ENCODE results near the gene TANGO2. TPM values are rescaled to one million over a fixed set of nuclear protein-coding genes. Genes with fewer than 3 reads are reported as not detected.

The TANGO2 gene
- total and polyA plus RNA-seq, 10 of the 15 experiments (the other 5 are each of a cell fraction or from before 2014, with no cell fraction given): 4.0 to 24.8 (median 20.9) TPM

DNA sequence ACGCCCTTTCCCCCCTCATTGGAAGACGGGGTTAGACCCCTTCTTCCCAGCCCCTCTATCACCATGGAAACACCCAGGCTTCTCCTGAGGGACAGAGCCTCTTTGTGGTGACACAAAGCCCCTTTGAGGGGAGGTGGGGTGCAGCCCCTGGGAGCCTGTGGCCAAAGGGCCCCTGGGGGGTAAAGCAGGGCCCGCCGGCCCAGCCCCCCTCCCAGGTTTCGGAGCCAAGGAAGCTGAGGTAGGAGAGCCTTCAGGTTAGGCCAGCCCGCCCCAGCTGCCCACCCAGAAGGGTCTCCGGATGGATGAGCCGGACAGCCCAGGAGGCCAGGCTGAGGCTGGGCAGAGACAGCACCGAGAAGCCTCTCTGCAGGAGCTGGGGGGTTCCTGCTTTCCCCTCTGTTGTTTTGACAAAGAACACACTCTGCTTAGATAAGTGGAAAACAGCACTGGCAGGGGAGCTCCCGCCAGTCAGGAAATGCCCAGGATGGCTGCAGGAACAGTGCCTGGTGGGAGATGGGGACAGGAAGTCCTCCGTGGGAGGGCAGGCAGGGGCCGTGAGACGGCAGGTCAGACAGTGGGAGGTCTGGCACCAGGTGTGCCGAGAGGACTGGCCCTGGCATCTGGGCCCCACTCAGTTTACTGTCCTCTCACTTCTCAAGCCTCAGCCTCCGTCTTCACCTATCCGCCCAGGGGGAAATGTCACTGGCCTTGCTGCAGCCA lies 22.5 kb upstream of the TANGO2 start (continued):
- TF ChIP-seq, protein P1, sequence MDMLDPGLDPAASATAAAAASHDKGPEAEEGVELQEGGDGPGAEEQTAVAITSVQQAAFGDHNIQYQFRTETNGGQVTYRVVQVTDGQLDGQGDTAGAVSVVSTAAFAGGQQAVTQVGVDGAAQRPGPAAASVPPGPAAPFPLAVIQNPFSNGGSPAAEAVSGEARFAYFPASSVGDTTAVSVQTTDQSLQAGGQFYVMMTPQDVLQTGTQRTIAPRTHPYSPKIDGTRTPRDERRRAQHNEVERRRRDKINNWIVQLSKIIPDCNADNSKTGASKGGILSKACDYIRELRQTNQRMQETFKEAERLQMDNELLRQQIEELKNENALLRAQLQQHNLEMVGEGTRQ (IDR thresholded peaks at IDR 0.05; ENCODE audit: borderline replicate concordance, low read depth, low read length): no peak
- TF ChIP-seq ZNF274 (IDR thresholded peaks at IDR 0.05; ENCODE audit: insufficient read depth, insufficient read length) (no peak), MYB (IDR thresholded peaks at IDR 0.05; ENCODE audit: borderline replicate concordance, low read depth, low read length) (no peak), TCF3 (IDR thresholded peaks at IDR 0.05; ENCODE audit: borderline replicate concordance, insufficient read depth, low read depth, low read length) (no peak), PML (IDR thresholded peaks at IDR 0.05; ENCODE audit: low read length) (no peak), SRF (IDR thresholded peaks at IDR 0.05; ENCODE audit: low read depth in 2 of 2, low read length in 2 of 2) (no peak), ESRRA (IDR thresholded peaks at IDR 0.05; ENCODE audit: low read length) (no peak), ZNF384 (IDR thresholded peaks at IDR 0.05; ENCODE audit: borderline replicate concordance, low read depth, low read length) (no peak)

DNA sequence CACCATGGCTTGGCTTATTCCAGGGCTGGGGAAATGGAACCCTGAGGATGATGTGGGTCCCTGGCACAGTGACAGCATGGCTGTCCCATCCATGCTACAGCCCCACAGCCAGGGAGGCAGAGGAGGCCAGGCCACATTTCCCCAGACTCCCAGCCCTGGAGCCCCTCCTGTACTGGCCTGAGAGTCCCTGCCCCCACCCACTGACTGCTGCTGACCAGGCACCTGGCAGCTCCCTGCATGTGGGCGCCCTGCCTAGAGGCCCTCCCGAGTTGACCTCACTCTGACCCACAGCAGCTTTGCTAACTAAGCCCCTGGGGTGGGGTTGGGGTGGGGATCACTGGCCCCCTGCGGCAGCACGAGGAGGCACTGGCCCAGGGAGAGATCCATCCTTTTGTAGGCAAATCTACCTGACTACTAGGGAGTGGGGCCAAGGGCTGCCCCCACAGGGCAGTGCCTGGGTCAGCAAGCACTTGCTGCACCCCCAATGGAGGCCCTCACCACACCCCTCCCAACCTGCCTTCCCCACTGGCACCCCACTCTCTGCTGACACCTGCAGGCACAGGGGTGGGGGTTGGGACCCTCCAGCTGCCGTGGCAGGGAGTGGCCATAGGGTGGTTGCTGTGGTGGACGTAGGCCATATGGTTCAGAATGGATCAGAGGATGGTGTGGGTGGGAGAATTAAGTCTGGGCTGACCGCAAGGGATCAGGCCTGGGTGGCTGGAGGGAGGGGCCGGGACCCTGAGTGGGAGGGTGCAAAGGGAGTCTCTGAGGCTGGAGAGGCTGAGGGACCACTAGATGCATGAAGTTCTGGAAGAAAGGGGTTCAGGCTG lies 21.7 kb upstream of the TANGO2 start:
- CTCF ChIA-PET: no interaction called here
- intact Hi-C loops (cut with micrococcal nuclease; ENCODE audit: unreplicated experiment): no loop called here
- no peak overlapping the region for H3K4me3 ChIP-seq
- no peak for TF ChIP-seq SRF (IDR thresholded peaks at IDR 0.05; ENCODE audit: low read depth in 2 of 2, low read length in 2 of 2)
- TF ChIP-seq KLF5 (IDR thresholded peaks at IDR 0.05; ENCODE audit: partially characterized antibody): no peak
- no peak for TF ChIP-seq FOXM1 (IDR thresholded peaks at IDR 0.05; ENCODE audit: low read depth, low read length)
- TF ChIP-seq SMAD1 (IDR thresholded peaks at IDR 0.05; ENCODE audit: low read depth, partially characterized antibody): no peak
- TF ChIP-seq SP1 (IDR thresholded peaks at IDR 0.05; ENCODE audit: low read depth, low read length): no peak
- no peak for TF ChIP-seq SMARCA5 (IDR thresholded peaks at IDR 0.05)
- no peak for TF ChIP-seq ZNF274 (IDR thresholded peaks at IDR 0.05; ENCODE audit: insufficient read depth, insufficient read length)
- no peak for TF ChIP-seq POLR2AphosphoS2 (IDR thresholded peaks at IDR 0.05; ENCODE audit: low read depth, low read length)
- TF ChIP-seq, protein P2, sequence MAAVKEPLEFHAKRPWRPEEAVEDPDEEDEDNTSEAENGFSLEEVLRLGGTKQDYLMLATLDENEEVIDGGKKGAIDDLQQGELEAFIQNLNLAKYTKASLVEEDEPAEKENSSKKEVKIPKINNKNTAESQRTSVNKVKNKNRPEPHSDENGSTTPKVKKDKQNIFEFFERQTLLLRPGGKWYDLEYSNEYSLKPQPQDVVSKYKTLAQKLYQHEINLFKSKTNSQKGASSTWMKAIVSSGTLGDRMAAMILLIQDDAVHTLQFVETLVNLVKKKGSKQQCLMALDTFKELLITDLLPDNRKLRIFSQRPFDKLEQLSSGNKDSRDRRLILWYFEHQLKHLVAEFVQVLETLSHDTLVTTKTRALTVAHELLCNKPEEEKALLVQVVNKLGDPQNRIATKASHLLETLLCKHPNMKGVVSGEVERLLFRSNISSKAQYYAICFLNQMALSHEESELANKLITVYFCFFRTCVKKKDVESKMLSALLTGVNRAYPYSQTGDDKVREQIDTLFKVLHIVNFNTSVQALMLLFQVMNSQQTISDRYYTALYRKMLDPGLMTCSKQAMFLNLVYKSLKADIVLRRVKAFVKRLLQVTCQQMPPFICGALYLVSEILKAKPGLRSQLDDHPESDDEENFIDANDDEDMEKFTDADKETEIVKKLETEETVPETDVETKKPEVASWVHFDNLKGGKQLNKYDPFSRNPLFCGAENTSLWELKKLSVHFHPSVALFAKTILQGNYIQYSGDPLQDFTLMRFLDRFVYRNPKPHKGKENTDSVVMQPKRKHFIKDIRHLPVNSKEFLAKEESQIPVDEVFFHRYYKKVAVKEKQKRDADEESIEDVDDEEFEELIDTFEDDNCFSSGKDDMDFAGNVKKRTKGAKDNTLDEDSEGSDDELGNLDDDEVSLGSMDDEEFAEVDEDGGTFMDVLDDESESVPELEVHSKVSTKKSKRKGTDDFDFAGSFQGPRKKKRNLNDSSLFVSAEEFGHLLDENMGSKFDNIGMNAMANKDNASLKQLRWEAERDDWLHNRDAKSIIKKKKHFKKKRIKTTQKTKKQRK (IDR thresholded peaks at IDR 0.05; ENCODE audit: low read depth, low read length): no peak
- TF ChIP-seq, protein P3, sequence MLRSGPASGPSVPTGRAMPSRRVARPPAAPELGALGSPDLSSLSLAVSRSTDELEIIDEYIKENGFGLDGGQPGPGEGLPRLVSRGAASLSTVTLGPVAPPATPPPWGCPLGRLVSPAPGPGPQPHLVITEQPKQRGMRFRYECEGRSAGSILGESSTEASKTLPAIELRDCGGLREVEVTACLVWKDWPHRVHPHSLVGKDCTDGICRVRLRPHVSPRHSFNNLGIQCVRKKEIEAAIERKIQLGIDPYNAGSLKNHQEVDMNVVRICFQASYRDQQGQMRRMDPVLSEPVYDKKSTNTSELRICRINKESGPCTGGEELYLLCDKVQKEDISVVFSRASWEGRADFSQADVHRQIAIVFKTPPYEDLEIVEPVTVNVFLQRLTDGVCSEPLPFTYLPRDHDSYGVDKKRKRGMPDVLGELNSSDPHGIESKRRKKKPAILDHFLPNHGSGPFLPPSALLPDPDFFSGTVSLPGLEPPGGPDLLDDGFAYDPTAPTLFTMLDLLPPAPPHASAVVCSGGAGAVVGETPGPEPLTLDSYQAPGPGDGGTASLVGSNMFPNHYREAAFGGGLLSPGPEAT (IDR thresholded peaks at IDR 0.05; ENCODE audit: low read depth): no peak

More for the DNA sequence above, 21.7 kb upstream of the TANGO2 start:
- H3K27ac ChIP-seq (ENCODE audit: control insufficient read depth, insufficient read depth): no peak overlapping the region
- no peaks in the 10 kb centered on the region for H3K4me1 ChIP-seq (ENCODE audit: control insufficient read depth, insufficient read depth, low read length)
- no peak overlapping the region for H3K9ac ChIP-seq (ENCODE audit: control insufficient read depth, insufficient read depth, low read length)
- no peaks in the 10 kb centered on the region for H4K20me1 ChIP-seq (ENCODE audit: control insufficient read depth, insufficient read depth)
- peaks cover 2% of the 10 kb centered on the region; the same call in 2 of the 3 replicates for H3K9me3 ChIP-seq (replicated peaks; ENCODE audit: control insufficient read depth, insufficient read depth, low read length)
- no peak for FAIRE-seq
- in situ Hi-C loops (cut with MboI): no loop called here
- H3K4me2 ChIP-seq (ENCODE audit: control insufficient read depth, insufficient read depth): no peak overlapping the region
- no peaks in the 10 kb centered on the region for H3K36me3 ChIP-seq (ENCODE audit: control insufficient read depth in 2 of 2, insufficient read depth in 2 of 2, low read length in 1 of 2)
- RAD21 ChIA-PET (ENCODE audit: unreplicated experiment): no interaction called here
- no peak for DNase-seq (ENCODE audit: low read depth, low spot score)
- H3K27me3 ChIP-seq (replicated peaks in 1 of 2; ENCODE audit: control insufficient read depth in 2 of 2, insufficient read depth in 2 of 2, low read length in 1 of 2): peaks cover 0 to 2% of the 10 kb centered on the region in 2 experiments; a peak in 3 of 4 replicates
- SMC1A ChIA-PET (ENCODE audit: uncharacterized antibody, unreplicated experiment): no interaction called here
- no peak overlapping the region for H2AFZ ChIP-seq (ENCODE audit: control insufficient read depth, low read depth, low read length)
- POLR2A ChIA-PET: no interaction called here
- no TSS peak for BruUV-seq (replicated peaks)
- no peak for ATAC-seq
- 12% methylated on average over 6 of the region's 8 CpGs for WGBS (ENCODE audit: insufficient coverage, insufficient replicate concordance, low lambda C conversion rate, missing lambda C conversion rate)
- no peaks in the 10 kb centered on the region for H3K79me2 ChIP-seq (ENCODE audit: control insufficient read depth, insufficient read depth, low read length)
